KMS-11 (cell line): ENCODE data around the gene FA2H.

ENCODE experiments used
- H2AFZ ChIP-seq: fragments of 200-600 bp; sonication (generic); 2 replicates; pipeline ENCODE4 v1.6.1; 2016; ENCODE audit warnings: antibody characterized with exemption, mixed run types, low read depth
- H3K27ac ChIP-seq: fragments of 200-600 bp; sonication (generic); 2 replicates; pipeline ENCODE4 v1.6.1; 2016; ENCODE audit warnings: mild to moderate bottlenecking, mixed run types
- H3K27me3 ChIP-seq: fragments of 200-600 bp; sonication (generic); 2 replicates; pipeline ENCODE4 v1.6.1; 2017; ENCODE audit warnings: mild to moderate bottlenecking, low read depth, mixed run types, moderate library complexity; ENCODE audit not compliant: insufficient read depth
- H3K36me3 ChIP-seq: fragments of 200-600 bp; sonication (generic); 2 replicates; pipeline ENCODE4 v1.6.1; 2017; ENCODE audit warnings: mild to moderate bottlenecking, mixed run types; ENCODE audit not compliant: insufficient read depth
- H3K4me1 ChIP-seq: fragments of 200-600 bp; sonication (generic); 2 replicates; pipeline ENCODE4 v1.6.1; 2016; ENCODE audit warnings: mild to moderate bottlenecking, low read depth, mixed run types; ENCODE audit not compliant: poor library complexity, severe bottlenecking
- H3K4me2 ChIP-seq: fragments of 200-600 bp; sonication (generic); 2 replicates; pipeline ENCODE4 v1.7.0; 2016; ENCODE audit warnings: mild to moderate bottlenecking, mixed run types
- H3K4me3 ChIP-seq: fragments of 200-600 bp; sonication (generic); IDR thresholded peaks from 2 replicates; pipeline ENCODE4 v1.6.1; 2017; ENCODE audit warnings: low read depth, low read length, mixed read lengths; ENCODE audit not compliant: insufficient read depth
- H3K79me2 ChIP-seq: fragments of 200-600 bp; sonication (generic); 2 replicates; pipeline ENCODE4 v1.6.1; 2016; ENCODE audit warnings: low read depth, mixed run types; ENCODE audit not compliant: insufficient read depth
- H3K9ac ChIP-seq: fragments of 200-600 bp; sonication (generic); 2 replicates; pipeline ENCODE4 v1.6.1; 2016; ENCODE audit warnings: mild to moderate bottlenecking, mixed run types
- H4K20me1 ChIP-seq: fragments of 200-600 bp; sonication (generic); 2 replicates; pipeline ENCODE4 v1.6.1; 2016; ENCODE audit warnings: mild to moderate bottlenecking, mixed run types; ENCODE audit not compliant: insufficient read depth
- CTCF ChIP-seq: fragments of 200-600 bp; sonication (generic); conservative IDR thresholded peaks from 2 replicates; pipeline ENCODE4 v1.6.1; 2017; ENCODE audit warnings: low read depth, mild to moderate bottlenecking, antibody characterized with exemption, low read length, moderate library complexity, mixed read lengths

The FA2H gene

GRCh38 chr16:74735554-74735953 lies 39.1 kb downstream of the FA2H start:
- no peak for TF ChIP-seq CTCF
- Histone ChIP-seq H2AFZ (no peak overlapping the region), H3K79me2 (no peaks in the 10 kb centered on the region), H3K4me2 (no peak overlapping the region), H3K9ac (no peak overlapping the region), H3K4me1 (no peaks in the 10 kb centered on the region), H3K36me3 (no peaks in the 10 kb centered on the region), H3K27me3 (no peaks in the 10 kb centered on the region), H4K20me1 (no peaks in the 10 kb centered on the region), H3K27ac (no peak overlapping the region), H3K4me3 (no peak overlapping the region)

- Histone ChIP-seq H3K79me2 (no peaks in the 10 kb centered on the region), H3K27me3 (no peaks in the 10 kb centered on the region), H3K4me1 (no peaks in the 10 kb centered on the region), H3K4me3 (no peak overlapping the region), H3K9ac (no peak overlapping the region), H2AFZ (no peak overlapping the region), H3K27ac (no peak overlapping the region), H4K20me1 (no peaks in the 10 kb centered on the region), H3K36me3 (no peaks in the 10 kb centered on the region), H3K4me2 (no peak overlapping the region)
- no peak for TF ChIP-seq CTCF
Observed at GRCh38 chr16:74735162-74735452, 39.5 kb downstream of the FA2H start.

- no peaks in the 10 kb centered on the region for H3K79me2 ChIP-seq
- no peaks in the 10 kb centered on the region for H3K27me3 ChIP-seq
- H3K27ac ChIP-seq: no peak overlapping the region
- H3K36me3 ChIP-seq: no peaks in the 10 kb centered on the region
- no peak overlapping the region for H2AFZ ChIP-seq
- H3K4me1 ChIP-seq: no peaks in the 10 kb centered on the region
- no peak overlapping the region for H3K4me2 ChIP-seq
- H3K4me3 ChIP-seq: no peak overlapping the region
- H3K9ac ChIP-seq: no peak overlapping the region
- no peaks in the 10 kb centered on the region for H4K20me1 ChIP-seq
- no peak for TF ChIP-seq CTCF
Observed at GRCh38 chr16:74734361-74735161, 40.1 kb downstream of the FA2H start.

- Histone ChIP-seq H4K20me1 (no peaks in the 10 kb centered on the region), H3K9ac (no peak overlapping the region), H3K27me3 (no peaks in the 10 kb centered on the region), H3K36me3 (no peaks in the 10 kb centered on the region), H3K4me3 (no peak overlapping the region), H2AFZ (no peak overlapping the region), H3K4me1 (no peaks in the 10 kb centered on the region), H3K79me2 (no peaks in the 10 kb centered on the region), H3K4me2 (no peak overlapping the region), H3K27ac (no peak overlapping the region)
- no peak for TF ChIP-seq CTCF
Observed at GRCh38 chr16:74732707-74733350, 41.8 kb downstream of the FA2H start.
